Stimulated activated CD8-positive, alpha-beta memory T cell treated with anti-CD3 and anti-CD28 coated beads, Interleukin-15, amount 100 ng/mL, for 48 hours (primary cell): ENCODE measurements around the gene LRPPRC.
"Not testable (repeated sequence)": the region's sequence is repeated elsewhere in the genome, so short reads cannot be mapped to it uniquely, and the experiment has no call there.

Experiments used
- DNase-seq, 2 donors: peaks; one replicate each; pipeline ENCODE4 v3.0.0-alpha.2; 2020; ENCODE audit warnings: low read depth in 2 of 2

Gene LRPPRC

DNA sequence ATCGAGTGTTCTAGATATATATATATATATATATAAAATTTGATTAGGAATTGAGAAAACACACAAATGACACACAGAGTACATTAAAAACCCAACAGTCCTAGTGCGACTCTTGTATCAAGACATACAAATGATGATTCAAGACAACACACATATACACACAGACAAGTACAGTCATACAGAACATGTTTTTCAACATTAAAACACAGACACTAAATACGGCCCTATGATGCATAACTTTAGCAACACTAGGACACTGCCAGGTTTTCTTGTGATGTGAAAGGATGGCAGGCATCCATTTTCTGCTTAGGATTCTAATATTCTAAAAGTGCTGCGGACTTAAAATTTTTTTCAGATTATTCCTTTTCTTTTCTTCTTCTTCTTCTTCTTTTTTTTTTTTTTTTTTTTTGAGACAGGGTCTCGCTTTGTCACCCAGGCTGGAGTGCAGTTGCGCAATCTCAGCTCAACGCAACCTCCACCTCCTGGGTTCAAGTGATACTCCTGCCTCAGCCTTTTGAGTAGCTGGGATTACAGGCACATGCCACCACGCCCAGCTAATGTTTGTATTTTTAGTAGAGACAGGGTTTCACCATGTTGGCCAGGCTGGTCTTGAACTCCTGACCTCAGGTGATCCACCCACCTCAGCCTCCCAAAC lies 84.5 kb downstream of the LRPPRC start:
- DNase-seq, result not testable (repeated sequence)

DNA sequence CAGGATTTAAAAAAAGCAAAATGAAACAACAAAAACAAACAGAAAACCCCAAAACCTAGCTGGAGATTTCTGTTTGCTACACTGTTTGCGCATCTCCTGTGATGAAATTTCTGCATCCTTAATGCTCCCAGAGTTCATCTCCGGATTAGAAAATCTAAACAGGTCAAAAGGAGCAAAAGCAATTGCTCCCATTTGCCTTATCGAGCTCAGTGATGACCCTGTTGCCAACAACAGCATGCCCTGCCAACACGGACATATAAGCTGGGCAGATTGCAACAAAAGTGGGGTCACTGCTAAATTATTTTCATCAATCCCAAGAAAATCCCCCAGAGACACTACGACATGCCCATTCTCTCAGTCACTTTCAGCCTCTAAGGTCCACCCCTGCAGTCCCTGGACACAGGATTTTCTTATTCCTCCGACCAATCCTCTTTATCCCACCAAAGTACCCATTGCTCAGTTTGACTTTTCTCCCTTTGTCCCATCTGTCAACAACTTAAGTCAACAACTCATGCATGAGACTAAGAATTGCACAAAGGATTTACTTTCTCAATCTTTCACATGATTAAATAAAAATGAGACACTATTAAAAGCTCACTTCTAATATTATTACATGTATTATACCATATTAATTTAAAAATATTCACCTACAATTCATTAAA lies 89.2 kb downstream of the LRPPRC start:
- no peak for DNase-seq

DNA sequence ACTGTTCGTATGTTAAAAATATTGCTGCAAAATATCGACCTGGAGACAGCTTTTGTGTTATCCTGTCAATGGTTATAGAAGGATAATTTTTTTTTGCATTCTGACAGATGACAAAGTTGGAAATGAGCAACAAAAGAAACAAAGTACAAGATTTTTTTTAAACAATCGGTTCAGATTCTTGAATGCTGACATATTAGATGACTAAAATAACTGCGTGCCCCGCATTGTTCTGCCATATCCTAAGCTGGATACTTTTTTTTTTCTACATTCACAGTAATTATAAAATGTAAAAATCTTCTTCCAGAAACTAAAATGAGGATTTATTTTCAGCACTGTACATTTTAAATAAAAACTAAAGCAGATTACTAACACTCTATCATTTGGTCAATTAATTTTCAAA lies 89.9 kb downstream of the LRPPRC start:
- DNase-seq, result no peak

DNA sequence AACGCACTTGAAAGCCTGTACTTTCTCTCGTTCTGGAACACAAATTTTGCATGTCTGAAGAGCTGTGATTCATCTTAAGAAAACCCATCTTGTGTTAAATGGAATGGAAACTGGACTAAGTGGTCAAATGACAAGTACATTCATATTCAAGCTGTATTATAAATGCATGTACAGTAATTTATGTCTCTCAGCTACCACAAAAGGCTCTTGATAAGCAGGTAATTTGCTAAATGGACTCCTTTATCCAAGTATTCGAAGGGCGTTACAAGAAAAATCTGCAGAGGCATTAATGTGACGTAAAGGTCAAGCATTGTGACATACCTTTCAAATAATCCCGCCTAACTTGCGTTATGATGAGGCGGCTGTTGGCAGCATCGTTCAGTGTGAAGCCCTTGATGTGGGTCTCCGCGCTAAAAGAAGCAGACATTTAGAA lies 90.4 kb downstream of the LRPPRC start:
- DNase-seq, result no peak

DNA sequence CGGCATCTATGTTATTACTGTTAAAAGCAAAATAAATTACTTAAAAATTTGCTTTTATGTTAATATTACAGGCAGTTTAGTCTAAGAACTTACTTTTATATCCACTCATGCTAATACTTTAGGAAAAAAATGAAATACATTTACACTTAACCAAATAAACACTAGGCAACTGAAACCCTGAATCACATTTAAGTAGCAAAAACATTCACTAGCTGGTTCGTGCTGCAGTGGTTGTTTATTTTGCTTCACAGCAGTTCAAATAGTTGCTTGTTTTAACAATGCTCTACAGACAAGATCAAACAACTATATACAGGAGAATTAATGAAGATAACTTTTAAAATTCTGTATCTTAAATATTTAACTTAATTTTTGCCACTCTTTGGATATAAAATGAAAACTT lies 96.2 kb downstream of the LRPPRC start:
- DNase-seq, result no peak

DNA sequence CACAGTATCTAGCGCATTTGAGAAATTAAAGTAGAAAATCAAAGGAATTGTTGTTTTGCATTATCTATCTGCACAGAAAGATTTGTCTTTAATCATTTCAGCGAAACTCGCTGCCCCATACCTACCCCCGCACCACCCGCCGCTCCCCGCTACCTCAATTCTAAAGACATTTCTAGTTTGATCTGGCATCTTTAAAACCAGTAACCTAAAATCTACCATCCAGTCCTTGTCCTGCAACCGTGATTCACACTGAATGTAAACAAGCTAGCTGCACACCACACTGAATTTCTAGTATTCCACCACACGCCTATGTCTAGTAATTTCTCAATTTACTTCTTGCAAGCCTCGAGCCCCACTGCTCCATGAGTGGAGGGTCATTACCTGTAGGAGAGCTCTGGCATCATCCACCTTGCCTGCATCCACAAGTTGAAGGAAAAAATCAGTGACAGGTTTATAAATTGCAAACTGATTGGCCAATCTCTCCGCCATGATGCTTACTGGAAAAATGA lies 96.9 kb downstream of the LRPPRC start:
- DNase-seq, result no peak

DNA sequence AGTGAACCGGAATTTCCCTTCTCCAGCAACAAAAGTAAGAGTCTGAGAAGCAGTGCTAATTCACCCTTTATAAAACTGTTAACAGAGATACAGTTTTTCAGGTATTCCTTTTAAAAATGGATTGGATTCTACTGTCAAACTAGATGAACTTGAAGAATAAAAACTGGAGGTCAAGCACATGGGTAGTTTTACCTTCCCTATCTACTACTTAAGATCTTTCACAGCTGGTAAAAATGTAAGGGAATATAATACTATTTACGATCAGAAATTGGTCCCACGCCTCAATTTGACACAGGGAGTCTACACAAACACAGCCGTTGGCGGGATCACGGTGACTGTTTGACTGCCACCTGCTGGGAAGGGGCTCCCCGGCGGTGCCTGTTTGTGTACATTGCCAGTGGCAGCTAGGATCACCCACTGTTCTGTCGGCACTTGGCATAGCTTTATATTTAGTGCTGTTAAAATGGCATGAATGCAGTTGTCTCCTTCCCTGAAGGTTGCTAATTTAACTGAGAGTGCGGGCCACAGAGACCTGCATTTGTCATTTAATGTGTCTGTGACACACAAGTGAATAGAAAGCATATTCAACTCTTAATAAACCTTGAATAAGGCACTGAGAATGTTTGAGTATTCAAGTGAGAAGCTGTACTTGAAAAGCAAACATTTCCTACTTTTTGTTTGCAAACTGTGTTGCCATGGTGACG lies 97.5 kb downstream of the LRPPRC start:
- DNase-seq, result no peak

DNA sequence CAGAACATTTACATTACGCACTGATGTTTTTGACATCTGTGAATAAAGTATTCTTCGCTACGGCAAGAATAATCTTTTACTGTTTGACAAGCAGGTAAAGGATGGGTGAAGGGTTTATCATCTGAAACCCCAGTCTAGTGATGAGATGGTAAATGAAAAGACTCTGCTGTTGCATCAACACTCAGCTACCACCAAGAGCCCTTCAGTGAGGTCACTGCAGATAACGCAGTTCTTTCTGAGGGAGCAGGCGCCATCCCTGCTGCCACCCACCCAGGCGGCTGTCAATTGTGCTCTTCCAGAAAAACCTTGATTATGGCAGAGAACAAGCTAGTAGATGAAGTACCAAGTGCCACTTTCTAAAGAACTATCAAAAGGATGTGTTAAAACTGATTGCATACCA lies 98.3 kb downstream of the LRPPRC start:
- DNase-seq, result no peak

DNA sequence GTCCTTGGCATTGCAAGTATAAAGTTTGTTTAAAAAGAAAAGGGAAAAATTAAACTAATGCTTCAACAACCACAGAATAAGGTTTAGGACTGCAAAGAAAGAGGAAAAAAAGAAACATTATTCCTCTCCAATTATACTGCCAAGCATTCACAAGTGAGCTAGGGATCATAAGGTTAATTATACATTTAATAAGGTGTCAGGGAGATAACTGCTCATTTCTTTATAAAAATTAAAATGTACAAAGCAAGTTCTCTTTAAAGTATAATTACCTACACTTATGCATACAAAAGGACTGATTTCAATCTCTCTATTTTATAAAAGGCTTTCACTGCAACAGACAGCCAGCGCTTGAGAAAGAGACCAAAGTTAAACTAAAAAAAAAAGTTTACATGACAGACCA lies 98.9 kb downstream of the LRPPRC start:
- DNase-seq, result no peak

DNA sequence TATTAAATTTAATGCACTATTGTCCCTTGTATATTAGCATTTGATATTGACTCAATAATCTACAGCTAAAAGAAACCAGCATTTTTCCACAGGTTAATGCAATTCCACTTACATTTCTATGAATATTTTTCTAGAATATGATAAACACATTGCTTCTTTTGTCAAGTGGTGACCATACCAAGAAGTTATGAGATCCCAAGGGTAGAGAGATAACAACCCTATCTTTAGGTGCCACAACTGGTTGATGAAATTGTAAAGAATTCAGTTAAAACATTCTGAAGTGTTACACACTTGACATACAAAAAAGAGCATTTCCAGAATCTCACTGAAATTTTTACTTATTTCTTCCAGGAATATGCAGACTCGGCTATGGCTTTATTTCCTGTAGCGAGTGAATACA lies 101.0 kb downstream of the LRPPRC start:
- no peak for DNase-seq

DNA sequence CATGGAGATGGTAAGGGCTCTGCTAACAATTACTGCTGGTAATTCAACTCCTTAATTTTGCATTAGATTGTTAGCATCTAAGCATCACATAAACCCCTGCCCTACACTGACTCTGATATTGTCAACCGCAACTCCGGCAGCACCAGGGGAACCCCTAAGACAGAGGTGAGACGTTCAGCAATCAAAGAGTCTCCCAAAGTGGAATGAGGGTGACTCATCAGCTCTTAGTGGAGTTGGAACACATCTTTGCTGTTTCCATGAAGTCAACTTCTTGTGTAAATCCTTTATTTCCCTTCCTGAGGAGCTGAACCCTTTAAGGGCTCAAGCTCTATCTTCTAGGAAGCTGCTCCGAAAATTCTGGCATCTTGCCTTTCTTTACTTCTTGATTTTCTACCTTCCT lies 104.9 kb downstream of the LRPPRC start:
- DNase-seq, result no peak

DNA sequence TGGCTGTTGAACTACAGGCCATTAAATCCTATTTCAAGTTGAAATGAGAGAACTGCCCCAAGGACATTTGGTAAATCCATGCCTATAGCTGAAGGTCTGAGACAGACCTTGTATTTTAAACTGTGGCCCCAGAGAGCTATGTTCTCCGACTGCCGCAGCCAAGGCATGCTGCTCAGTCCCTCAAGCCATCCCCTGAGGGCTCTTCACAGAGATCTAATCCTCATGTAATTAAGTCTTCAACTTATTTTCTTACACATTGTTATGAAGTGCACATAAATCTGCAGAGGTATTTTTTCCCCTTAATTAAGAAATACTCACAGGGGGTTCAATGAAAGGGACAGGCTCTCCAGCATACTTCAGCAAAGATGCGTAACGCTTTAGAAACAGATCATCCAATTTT lies 106.4 kb downstream of the LRPPRC start:
- no peak for DNase-seq

DNA sequence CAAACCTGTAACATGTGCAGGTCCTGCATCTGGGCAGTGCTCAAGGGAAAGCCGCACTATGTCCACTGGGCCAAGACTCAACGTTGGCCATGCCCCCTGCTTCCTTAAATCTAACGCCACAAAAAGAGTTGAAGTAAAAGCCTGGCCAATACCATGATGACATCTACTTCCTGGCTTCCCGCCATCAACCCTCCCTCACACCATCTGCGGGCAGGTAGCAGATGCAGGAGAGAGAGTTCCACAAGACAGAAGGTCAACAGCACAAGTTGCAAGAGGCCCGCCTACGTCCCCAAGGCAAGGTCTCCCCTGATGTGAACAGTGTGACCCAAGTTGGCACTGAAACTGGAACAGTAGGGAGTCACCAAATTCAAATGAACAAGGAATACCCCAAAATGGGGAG lies 108.6 kb downstream of the LRPPRC start:
- DNase-seq, result no peak

DNA sequence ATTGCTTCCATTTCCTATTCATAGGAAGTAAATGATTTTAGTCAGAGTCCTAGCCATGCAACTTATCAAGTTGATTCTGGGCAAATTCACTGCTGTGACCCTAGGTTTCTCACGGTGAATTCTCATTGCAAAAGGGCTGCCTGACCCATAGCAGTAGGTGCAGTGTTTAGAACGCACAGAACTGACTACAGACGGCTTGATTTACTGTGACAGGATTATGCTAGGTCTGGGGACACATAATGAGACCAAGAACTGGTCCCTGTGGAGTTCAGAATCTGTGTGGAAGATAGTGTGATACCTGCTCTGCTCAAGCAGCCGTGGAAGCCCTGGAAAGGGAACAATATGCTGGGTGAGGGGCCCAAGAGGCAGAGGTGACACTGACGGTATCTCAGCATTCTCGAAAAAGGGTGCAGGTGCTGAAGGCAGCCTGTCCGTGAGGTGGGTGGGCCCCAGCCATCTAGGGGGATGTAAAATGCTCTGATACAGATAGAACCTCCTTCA lies 110.6 kb downstream of the LRPPRC start:
- DNase-seq, result no peak

DNA sequence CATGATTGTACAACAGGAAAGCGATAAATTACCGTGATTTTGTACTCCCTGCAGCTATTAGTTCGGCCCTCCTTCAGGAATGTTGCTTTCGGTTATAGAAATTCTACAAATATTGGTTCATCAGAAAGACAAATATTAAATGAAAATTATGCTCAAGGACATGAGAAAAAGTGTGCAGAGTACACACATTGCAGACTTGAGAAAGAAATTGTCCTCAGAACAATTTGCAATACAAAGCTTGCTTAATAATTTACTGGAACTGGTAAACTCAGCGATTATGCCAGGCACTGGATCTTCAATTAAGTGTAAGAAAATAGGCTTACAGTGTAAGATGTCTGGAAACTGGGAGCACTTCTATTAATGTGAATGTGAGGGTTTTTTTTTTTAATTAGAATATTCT lies 111.1 kb downstream of the LRPPRC start:
- no peak for DNase-seq

DNA sequence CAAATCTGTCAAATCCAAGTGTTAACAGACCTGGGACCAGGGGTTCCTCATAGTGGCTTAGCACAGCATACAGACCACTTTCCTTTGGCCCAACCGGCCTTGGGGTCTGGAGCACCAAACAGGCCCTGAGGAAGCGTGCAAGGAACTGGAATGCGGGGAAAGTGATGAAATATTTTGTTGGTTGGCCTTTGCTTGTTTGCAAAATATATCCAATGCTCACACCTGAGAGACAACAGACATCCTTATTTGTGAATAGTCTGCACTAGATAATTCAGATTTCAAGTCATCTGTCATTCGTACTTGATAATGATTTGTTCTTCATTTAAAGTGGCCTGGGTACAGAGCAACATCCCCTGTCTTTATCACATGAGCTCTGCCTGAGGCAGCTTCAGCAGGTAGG lies 113.5 kb downstream of the LRPPRC start:
- DNase-seq, result no peak

DNA sequence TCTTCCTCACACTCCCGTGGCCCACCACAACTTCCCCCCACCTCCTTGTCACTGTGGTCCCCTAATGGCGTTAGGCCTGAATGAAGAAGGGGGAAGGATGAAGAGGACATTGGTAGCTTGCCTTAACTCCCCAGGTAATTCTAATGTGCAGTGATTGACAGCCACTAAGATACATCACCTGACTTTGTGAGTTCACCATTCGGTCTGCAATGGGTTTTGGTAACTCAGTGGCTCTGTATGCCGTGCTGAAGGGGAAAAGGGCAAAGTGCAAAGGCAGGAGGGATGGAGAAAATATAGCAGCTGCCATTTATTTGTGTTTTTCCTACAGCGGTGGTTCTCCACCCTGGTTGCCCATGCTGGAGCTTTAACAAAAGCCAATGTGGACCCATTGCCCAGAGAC lies 114.8 kb downstream of the LRPPRC start:
- no peak for DNase-seq

DNA sequence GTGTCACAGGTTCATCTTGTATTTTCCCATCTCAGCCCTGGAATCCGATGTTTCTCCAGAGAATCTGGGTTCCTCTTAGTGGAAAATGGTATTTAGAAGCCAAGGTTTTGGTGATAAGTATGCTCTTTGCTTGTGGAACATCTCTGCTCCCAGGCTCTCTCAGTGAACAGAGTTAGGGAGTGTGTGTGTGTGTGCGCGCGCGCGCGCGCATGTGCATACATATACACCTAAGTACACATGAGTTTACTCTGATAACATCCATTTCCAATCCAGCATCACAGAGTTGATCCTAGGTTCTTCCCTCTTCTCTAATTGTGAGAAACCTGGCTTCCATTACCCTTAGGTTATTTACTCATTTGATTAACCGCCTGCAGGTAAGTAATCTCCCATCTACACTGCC lies 115.3 kb downstream of the LRPPRC start:
- no peak for DNase-seq

DNA sequence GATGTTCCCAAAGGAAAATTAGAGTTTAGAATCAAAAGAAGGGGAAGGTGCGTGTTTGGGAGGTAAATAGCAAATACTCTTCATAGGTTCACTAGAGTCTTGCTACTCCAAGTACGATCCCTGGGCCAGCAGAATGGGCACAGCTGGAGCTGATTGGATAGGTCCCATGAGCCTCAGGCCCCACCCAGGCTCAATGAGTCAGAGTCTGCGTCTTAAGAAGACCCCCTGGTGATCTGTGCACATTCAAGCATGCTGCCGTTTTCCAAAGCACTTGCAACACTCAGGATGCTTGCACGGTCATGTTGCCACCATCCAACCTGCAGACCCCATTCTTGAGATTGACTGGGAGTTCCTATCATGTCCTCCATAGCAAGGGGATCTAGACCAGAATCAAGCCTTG lies 116.5 kb downstream of the LRPPRC start:
- DNase-seq, result no peak

DNA sequence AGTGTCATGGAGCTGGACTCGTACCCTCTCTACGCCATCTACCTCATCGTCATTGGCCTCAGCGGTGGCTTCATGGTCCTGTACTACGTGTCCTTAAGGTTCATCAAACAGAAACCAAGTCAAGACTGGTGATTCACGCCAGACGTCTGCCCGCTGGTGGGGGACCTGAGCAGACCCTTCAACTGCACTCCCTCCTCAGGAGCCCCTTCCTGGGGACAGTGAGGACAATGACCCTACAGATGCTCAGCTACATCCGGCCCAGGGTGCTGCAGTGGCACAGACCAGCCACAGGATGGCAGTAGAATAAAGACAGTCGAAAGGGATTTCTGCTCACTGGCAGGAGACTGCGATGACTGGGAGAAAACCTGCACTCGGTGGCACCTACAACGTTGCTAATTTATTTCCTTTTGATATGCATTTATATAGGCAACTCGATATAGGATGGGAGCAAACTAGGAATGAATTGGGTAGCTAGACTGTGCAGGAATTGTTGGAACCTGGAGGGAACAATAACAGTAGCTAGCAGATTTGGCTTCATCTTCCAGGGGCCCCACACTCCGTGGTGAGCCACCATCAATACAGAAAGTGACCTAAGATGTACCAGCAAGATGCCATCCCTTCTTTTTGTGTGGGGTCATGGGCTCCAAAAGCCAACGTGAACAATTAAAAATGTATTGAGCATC lies 117.9 kb downstream of the LRPPRC start:
- DNase-seq, result peak; percentile 35 to 60

DNA sequence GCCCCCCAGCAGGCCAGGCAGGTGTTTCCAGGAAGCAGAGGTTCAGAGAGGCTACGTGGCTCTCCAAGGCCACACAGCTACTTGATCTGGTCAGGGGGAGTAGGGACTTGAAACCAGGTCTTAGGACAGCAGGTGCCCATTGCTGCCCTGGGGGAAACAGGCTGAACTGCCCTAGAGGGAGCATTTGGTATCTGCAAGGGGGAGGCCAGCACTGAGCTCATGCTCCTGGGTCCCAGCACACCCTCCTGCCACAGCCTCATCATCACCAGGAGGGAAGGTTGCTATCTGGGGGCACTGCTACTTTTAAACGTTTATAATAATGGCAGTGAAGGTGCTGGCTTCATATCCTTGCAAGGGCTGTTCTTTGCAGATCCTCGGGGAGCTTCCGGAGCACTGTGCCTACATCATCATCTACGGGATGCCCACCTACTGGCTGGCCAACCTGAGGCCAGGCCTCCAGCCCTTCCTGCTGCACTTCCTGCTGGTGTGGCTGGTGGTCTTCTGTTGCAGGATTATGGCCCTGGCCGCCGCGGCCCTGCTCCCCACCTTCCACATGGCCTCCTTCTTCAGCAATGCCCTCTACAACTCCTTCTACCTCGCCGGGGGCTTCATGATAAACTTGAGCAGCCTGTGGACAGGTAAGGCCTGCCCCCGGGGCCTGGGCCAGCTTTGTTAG lies 120.9 kb downstream of the LRPPRC start:
- DNase-seq, result no peak

DNA sequence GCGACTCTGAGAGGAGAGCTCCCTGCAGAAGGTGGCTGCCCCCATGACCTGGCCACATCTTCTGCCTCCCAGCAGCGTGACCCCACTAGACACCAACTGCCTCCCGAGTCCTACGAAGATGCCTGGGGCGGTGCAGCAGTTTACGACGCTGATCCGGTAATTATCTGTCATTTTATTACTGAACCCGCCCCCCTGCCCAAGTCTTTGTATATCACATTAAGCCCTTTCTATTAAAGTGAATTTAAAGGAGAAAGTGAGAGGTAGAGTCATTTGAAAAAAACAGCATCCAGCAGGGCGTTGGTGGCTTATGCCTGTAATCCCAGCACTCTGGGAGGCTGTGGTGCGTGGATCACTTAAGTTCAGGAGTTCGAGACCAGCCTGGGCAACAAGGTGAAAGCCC lies 123.6 kb downstream of the LRPPRC start:
- DNase-seq, result no peak
